Fibroblast of lung (primary cell): ENCODE data around the gene CLASP1.

Source experiments
- EZH2 ChIP-seq: IDR thresholded peaks from 2 replicates; pipeline ENCODE4 v1.5.1; 2012; ENCODE audit warnings: low read length, control low read depth, mild to moderate bottlenecking; ENCODE audit errors: missing control alignments
- TF ChIP-seq, protein P1 (sequence below), 2 donors: IDR thresholded peaks in 1 of 2; conservative IDR thresholded peaks in 1 of 2; 1 replicate in 1 of 2; 2 replicates in 1 of 2; pipeline ENCODE4 v1.5.1; 2011 to 2012; ENCODE audit warnings: low read length in 2 of 2, control low read depth in 1 of 2, inconsistent platforms in 1 of 2, low read depth in 1 of 2, mild to moderate bottlenecking in 1 of 2

DNA sequence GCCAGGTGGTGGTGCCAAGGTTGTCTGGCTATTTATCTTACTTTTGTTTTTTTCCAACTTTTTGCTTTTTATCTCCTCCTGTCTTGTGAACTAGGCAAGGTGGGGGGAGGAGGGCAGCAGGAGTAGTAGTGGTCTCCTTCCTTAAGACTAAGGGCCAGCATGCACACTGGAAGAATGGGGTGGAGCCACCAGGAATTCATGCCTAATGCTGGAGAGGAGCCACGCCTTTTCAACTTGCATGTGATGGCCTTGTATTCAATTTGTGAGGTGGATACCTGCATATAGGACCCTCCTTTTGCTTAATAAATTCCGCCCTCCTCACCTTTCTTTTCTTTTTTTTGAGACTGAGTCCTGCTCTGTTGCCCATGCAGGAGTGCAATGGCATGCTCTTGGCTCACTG, 37.6 kb upstream of the CLASP1 start:
- TF ChIP-seq, protein P1, sequence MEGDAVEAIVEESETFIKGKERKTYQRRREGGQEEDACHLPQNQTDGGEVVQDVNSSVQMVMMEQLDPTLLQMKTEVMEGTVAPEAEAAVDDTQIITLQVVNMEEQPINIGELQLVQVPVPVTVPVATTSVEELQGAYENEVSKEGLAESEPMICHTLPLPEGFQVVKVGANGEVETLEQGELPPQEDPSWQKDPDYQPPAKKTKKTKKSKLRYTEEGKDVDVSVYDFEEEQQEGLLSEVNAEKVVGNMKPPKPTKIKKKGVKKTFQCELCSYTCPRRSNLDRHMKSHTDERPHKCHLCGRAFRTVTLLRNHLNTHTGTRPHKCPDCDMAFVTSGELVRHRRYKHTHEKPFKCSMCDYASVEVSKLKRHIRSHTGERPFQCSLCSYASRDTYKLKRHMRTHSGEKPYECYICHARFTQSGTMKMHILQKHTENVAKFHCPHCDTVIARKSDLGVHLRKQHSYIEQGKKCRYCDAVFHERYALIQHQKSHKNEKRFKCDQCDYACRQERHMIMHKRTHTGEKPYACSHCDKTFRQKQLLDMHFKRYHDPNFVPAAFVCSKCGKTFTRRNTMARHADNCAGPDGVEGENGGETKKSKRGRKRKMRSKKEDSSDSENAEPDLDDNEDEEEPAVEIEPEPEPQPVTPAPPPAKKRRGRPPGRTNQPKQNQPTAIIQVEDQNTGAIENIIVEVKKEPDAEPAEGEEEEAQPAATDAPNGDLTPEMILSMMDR (conservative IDR thresholded peaks at IDR 0.05 in 1 of 2, IDR thresholded peaks at IDR 0.05 in 1 of 2; ENCODE audit: low read depth in 1 of 2, low read length in 2 of 2): no peak
- no peak for TF ChIP-seq EZH2
